GM12874 (cell line): Measurements from ENCODE around the gene NR5A2.

ENCODE experiments used
- CTCF ChIP-seq: IDR thresholded peaks from 2 replicates; pipeline ENCODE4 v1.5.1; 2011; ENCODE audit warnings: low read depth, mild to moderate bottlenecking, control low read depth, low read length, moderate library complexity; ENCODE audit not compliant: insufficient read depth

NR5A2 gene

DNA sequence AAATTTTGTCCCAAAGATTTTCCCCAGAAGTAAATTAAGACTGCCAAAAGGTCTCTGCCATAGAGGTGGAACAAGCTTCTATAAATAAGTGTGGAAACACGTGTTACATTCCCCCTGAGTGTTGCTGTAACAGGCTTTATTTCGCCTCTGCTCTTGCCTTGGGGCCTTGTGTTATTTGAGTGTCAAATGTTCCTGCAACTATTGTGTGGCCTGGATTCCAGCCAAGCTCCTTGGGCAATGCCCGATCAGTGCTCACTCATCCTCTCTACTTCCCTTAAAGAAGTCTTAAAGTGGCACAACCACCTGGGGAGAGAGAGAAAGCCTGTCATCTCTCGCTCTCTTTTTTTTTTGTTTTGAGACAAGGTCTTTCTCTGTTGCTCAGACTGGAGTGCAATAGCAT, 156.7 kb downstream of the NR5A2 start:
- no peak for TF ChIP-seq CTCF

DNA sequence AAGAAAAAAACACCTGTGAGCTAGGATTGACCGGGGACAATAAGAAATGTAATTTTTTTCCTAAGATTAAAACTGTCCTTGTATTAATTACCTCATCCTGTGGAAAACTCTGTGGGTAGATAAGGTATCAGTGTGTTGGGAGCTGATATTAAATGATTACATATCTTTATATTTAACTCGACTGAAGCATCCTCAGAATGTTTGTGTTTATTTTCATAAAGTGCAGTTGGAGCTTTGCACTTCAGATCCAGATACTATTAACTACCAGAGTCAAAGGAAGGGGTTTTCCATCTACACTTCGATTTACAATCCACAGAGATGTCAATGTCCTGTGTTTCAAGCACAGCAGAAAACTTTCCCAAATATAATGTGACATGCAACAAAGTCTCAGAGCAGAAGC, 164.5 kb downstream of the NR5A2 start:
- TF ChIP-seq CTCF: no peak

- no peak for TF ChIP-seq CTCF
These were observed 167.0 kb downstream of the NR5A2 start for GRCh38 chr1:200194477-200194876.

- no peak for TF ChIP-seq CTCF
These were observed 170.7 kb downstream of the NR5A2 start for GRCh38 chr1:200198236-200198635.

DNA sequence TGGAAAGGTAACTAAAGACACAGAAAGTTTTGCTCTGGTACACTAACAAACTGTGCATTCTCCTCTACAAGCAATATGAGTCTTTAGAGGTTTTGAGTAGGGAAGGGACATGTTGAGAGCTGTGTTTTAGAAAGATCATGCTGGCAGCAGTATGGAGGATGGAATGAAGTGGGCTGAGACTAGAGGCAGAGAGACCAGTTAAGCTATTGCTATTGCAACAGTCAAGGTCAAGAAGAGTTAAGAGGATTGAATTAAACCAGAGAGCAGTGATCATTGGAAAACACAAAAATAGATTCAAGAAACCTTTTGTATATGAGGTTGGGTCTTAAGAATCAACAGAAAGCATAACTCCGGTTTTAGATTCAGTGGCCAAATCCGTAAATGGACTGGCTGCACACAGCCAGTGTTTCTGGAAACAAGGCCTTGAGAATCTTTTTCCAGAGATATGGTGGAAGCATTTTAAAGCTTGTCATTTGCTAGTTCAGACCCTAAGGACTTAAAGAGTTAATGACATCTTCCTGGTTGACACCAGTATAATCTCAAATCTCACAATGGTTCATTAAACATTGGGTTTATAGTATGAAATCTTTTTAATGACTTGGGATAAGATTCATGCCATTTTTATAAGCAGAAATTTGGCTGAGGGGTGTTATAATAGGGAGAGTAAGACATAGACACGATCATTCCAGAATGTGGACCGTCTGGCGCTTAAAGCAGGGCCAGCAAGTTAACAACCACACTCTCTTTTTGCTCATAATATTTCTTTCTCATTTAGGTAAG, 177.9 kb downstream of the NR5A2 start:
- TF ChIP-seq CTCF: no peak

DNA sequence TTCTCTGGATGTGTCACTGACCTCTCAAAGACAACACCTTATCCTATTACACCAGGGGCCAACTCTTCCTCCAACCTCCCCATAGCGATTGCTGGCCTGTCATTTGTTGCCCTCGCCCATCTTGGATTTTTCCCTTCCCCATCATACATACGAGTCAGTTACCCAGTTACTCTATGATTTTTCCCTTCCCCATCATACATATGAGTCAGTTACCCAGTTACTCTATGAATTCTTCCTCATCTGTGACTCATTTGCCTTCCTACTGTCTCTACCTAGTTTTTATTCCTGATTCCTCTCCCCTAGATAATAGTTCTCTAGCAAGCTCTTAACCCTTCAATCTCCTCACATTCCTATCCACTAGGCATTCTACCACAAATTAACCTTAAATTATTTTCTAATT, 178.8 kb downstream of the NR5A2 start:
- TF ChIP-seq CTCF: no peak

DNA sequence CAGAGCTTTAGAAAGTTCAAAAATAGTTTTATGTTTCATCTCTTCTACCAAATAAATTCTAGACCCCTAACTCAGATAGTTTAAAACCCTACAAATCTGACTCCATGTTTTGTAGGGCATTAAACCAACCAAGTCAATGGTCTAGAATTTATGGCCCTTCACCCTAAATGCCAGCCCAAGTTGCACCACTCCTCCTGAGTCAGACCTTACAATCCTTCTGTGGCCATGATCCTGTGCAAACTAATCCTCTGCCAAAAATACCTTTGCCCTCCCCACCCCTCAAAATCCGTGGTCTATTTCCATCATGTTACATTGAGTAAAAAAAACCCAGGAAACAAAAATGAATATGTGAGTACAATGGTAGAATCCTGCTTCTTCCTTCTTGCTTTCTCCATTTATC, 179.3 kb downstream of the NR5A2 start:
- TF ChIP-seq CTCF: no peak
